GM18867 (cell line): ENCODE data around the gene SEC61G.

Experiments used
- ATAC-seq: cut with Tn5 transposase; IDR thresholded peaks from one replicate; pipeline ENCODE4 v1.9.1; 2021; ENCODE audit warnings: mild to moderate bottlenecking, moderate library complexity; ENCODE audit not compliant: unreplicated experiment

The SEC61G gene

DNA sequence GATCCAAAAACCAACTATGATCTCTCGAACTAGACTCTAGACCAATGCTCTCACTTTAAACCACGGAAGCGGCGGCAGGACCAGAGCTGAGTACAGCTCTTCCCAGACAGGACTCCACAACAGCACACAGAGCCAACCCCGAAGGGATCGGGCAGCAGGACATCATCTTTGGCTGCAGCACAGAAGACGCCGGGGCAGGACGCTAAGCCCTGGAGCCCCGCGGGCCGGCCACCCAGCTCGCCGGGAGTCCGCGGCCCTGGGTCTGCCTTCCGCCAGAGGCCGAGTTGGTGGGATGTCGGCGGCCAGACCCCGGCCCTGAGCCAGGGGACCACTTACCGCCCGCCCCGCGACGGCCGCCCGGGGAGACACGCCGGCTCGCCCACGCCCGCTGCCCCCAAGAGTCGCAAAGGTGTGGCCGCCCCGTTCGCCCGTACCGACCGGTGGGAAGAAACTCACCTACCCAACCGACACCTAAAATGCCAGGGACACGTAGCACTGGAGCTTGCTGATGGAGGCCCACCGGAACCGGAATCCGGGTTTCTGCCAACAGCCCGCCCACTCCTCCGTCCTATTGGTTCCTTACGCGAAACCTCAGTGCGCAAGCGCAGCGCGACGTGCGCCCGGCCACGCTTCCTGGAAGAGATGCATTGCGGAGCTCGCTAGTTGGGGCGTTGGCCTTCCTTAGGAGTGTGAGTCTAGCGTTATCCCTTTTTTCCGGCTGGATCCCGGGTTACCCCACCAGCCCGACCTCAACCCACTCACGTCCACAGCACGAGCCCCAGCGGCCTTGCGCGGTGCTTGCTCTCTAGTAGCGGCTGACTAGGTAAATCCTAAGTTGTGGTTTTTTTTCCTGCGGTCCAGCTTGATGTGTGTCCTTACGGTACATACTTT lies at the start of gene SEC61G:
SEC61G (minus strand) TSS at position 510 of the 891 bp plus-strand sequence. CDS start 1,623 bp downstream, outside the sequence.
- peak; percentile 94 for ATAC-seq

DNA sequence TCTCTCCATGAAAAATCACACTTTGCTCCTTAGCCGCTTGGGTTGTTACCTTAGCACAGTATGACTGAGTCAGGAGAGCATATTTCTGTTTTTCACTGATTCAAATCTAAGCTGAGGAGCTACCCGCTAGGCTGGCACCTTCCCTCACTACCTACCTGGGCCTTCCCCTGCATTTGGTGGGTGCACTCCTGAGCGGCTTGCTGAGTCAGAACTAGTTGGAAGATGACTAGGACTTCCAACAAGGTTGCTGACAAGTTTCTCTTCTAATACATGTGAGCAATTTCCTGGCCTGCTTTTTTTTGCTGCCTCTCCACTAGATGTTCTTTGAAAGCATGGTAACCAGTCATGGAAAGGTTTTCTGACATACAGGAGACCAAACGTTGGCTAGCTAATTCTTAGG lies 43.8 kb upstream of the SEC61G start:
- no peak for ATAC-seq

DNA sequence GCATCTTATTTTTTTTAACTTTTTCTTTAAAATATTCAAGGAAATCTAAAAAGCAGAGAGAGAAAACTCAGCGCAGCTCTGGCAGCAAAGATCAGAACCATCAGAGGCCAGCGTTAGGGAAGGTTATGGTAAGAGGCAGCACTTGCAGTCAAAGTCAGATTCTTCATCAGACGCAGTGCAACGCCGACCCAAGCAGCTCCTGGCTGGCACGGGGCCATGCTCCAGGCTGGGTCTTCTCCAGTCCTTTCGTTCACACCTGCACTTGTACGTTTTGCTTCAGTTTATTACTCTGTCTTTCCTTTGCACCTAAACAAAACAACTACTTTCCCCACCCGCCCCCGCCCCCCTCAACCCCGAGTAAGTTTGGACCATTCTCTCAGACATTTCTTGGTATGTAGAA lies 43.1 kb upstream of the SEC61G start:
- no peak for ATAC-seq

DNA sequence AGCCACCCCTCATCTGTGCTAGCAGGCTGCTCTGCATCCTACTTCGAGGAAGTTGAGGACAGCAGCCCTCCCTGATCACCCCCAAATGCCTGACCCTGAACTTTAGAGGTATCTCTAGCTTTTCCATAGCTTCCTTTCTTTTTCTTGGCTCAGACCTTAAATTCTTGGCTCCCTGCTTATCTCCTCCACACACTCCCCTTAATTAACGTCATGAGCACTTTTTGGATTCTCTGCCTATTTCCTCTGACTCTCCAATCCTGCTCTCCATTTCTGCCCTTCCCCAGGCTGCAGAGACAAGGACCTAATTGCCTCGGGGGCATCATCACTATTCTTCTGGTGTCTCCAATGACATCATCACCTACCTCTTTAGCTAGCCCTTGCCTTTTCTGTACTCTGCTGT lies 40.8 kb upstream of the SEC61G start:
- no peak for ATAC-seq

DNA sequence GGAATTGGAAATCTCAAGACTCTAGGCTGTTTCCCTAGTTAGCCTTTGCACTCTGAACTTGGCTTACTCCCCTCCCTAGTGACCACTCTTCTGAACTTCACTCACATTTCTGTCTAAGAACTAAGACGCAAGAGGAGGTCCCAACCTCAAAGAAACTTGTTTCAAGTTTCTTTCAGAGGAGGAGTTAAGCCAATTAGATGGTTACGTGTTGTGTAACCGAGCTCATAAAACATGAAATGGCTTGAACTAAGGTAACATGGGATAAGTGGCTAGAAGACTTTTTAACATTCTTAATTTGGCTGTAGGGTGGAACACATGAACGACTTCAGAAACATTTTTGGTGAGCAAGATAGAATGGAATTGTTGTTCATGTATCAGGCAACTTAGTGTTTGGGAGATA lies 39.5 kb upstream of the SEC61G start:
- ATAC-seq = no peak

DNA sequence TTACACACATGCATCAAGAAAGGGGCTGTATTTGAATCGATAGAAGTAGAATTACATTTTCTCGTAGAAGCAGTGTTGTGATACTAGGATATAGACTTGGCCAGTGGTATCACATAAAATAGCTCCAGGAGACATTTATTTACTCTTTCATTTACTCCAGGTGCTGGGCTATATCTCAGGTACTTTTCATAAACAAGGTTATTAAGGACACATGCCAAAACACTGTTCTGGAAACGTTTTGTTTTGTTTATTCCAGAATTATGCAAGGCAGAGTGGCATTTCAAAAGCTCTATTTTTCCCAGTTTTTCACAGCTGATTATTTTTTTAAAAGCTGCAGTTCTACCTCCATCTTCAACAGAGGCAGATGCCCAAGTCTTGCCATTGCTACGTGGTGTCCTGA lies 37.8 kb upstream of the SEC61G start:
- ATAC-seq = no peak

DNA sequence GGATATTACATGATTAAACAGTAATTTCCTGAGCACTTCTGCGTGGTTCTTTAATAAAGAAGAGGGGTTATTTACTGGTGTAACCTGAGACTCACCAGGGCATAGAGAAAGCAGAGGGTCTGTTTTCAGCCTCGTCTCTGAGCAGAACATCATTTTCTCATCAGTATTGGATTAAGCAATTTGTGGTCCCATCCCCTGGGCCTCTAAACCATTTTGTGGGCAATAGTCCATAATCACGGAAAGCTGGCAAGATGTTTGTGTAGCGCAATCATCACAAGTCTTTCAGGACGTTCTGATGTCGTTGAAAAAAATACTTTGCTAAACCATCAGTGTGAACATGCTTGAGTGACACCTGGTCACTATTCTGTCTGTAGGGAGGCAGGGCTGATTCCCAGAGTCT lies 37.1 kb upstream of the SEC61G start:
- no peak for ATAC-seq

DNA sequence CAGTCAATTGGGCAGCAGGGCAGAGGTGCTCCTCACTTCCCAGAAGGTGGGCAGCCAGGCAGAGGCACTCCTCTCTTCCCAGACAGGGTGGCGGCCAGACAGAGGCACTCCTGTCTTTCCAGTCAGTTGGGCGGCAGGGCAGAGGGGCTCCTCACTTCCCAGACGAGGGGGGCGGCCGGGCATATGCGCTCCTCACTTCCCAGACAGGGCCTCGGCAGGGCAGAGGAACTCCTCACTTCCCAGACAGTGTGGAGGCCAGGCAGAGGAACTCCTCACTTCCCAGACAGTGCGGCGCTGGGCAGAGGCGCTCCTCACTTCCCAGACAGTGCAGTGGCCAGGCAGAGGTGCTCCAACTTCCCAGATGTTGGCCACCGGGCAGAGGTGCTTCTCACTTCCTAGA lies 33.4 kb upstream of the SEC61G start:
- ATAC-seq = no peak

DNA sequence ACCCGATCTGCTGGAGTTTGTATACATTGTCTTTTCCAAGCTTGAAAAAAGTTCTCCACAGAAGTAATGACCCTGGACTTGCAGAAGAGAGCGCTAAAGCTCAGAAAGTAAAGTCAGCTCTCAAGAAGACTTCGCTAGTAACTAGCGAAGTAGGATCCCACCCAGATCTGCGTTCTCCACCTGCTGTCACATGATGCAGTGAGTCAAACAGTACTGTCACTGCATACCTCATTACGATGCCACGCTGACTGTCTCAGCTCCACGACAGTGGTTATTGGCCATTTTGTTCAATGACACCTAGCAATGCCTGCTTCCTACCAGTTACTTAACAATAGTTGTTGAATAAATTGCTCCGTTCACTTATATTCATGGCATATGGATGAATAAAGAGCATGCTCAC lies 29.7 kb upstream of the SEC61G start:
- ATAC-seq = peak; percentile 80

DNA sequence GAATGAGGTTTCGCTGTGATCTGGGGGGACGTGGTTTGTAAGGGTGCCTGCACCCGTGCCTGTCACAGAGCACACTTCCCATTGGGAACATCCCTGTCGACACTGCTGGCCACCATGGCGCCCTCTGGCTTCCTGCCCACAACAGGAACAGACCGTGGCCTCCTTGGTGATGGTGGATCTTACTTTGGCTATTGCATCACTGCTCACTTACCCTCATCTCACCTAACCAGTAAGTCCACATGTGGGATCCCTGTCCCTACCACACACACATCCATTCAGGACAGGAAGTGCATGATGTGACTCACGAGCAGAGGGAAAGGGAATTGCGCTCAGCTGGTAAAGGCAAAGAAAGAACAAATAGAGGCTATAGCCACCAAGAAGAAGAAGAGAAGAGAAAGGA lies 26.2 kb upstream of the SEC61G start:
- no peak for ATAC-seq

DNA sequence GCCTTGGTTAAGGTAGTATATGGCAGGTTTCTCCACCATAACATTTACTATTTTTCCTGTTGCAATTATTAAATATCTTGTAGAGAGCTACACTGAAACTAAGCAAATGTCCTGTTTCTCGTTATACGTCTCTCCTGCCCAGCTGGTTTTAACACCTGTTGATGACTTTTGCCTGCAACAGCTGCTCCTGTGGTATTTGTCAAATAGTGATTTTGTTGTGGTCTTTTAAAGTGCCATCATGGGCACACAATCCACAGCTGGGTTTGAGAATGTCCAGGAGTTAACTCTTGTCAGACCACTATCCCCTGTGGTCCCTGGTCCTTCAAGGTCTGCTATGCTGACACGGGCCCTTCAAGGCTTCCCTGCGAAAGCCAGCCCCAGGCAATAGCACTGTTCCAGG lies 24.9 kb upstream of the SEC61G start:
- peak; percentile 63 for ATAC-seq

DNA sequence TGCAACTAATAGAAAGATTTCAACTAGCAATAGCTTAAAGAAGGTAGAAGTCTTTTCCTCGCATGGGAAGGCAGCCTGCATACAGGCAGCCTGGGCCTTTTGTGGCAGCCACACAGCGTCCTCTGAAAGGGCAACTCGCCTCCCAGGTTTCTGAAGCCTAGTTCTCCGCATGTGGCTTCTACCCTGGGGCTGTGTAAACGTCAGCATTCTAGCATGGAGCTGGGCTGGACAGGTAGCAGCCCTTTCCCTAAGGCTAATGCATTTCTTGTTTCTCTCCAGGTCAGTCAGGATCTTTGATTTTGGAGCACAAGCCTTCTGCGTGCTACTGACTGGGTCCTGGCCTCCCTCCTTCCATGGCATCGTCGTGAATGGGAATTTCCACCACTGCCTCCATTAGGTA lies 23.8 kb upstream of the SEC61G start:
- ATAC-seq = no peak

DNA sequence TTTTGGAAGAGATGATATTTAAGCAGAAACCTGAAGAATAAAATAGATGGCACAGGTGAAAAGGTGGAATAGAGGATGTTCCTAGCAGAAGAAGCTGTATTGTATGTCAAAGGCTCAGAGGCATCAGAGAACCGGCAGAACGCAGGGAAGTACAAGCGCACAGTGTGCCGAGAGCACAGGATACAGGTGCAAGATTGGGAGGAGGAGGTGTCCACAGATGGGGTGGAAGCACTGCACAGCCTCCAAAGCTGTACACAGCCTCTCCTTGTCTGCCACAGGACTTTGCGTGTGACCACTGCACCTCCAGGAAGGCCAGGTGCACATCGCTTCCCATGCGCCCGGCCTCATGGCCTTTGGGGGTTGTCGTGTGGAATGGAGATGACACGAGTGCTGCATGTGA lies 23.3 kb upstream of the SEC61G start:
- no peak for ATAC-seq

DNA sequence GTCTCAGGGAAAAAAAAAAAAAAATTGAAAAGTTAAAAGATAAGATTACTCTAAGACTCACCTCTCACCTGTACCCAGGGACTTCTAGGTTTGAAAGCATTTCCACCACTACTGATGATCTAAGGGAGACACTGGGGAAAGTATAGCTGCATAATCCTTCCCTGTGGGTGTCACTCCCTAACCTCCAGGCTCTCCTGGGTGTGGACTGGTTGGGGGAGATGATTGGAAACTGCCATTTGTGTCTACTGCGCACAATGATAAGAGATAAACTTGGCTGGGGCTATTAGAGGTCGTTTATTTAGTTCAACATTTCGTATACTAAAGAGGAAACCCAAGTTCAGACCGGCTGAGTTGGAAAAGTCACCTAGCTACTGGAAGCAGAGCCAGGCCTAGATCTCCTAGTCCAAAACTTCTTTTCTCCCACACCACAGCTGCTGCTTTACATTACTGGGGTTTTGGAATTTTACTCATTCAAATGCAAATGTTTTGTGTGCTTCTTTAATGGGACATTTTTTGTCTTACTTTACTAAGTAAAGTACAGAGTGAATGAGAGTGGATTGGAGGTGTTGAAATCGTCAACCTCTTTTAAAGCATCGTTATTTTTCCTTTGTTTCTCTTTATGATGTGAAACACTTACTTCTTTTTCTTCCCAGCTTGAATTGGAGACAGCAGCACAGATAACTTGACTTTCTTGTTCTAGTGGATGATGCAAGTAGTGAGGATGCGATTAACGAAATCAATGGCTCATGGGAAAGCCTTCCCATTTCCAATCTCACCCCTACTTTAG lies 22.3 kb upstream of the SEC61G start:
- ATAC-seq = no peak

DNA sequence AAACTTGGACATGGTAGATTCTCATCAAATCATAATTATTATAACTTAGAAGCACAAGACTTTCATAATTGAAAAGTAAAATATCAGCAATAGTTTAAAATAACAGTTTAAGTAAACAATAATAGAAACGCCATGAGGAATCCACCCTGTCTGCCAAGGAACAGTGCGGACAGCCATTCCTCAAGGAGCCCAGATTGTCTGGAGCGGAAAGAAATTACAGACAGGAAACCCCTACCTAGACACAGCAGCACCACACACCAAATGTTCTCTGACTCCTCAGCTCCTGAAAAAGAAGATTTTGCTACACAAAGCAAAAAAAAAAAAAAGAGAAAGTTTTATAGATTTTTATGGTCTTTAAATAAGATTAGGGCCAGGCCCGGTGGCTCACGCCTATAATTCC lies 21.5 kb upstream of the SEC61G start:
- ATAC-seq = no peak

DNA sequence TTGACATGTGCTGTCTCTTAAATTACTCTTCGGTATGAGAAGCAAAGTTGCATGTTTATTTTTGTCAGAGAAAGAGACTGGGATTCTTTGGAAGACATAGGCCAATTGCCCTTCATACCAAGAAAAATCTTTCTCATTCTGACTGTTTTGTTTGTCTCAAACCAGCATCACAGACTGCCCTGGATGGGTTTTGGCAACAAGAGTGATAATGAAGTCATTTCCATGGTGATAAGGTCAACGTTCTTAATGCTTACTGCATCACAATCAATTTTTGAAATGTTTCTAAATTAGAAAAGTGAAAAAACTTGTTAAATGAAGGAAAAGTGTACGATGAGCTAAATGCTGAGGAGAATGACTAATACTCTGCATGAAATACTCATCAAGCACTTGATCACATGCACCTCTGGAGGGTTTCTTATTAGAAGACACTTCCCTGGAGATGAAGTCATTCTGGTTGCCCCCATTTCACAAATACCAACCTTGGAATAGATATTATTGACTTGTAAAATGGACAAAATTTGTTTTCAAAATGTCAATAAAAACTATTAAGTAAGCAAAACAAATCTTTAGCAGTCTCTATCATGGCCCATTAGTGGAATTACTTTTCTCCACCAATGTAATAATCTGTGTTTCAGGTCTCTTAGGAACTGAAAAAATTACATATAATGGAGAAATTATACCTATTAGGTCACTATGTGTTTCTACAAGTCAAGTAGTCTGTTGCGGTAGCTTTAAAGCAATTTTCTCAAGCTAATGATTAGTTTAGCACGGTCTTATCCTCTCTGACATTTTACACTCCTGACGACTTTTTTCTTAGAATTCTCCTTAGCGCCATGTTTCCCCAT lies 19.9 kb upstream of the SEC61G start:
- no peak for ATAC-seq

DNA sequence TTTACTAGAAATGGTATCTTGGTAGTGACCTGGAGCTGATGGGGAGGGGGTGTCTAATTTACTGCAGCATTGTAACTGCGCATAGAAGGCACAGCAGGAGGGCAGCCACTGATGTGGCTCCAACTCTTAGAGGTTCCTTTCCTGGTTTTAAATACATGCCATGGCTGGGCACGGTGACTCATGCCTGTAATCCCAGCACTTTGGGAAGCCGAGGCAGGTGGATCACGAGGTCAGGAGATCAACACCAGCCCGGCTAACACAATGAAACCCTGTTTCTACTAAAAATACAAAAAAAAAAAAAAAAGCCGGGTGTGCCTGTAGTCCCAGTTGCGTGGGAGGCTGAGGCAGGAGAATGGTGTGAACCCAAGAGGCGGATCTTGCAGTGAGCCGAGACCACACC lies 19.2 kb upstream of the SEC61G start:
- ATAC-seq = no peak

DNA sequence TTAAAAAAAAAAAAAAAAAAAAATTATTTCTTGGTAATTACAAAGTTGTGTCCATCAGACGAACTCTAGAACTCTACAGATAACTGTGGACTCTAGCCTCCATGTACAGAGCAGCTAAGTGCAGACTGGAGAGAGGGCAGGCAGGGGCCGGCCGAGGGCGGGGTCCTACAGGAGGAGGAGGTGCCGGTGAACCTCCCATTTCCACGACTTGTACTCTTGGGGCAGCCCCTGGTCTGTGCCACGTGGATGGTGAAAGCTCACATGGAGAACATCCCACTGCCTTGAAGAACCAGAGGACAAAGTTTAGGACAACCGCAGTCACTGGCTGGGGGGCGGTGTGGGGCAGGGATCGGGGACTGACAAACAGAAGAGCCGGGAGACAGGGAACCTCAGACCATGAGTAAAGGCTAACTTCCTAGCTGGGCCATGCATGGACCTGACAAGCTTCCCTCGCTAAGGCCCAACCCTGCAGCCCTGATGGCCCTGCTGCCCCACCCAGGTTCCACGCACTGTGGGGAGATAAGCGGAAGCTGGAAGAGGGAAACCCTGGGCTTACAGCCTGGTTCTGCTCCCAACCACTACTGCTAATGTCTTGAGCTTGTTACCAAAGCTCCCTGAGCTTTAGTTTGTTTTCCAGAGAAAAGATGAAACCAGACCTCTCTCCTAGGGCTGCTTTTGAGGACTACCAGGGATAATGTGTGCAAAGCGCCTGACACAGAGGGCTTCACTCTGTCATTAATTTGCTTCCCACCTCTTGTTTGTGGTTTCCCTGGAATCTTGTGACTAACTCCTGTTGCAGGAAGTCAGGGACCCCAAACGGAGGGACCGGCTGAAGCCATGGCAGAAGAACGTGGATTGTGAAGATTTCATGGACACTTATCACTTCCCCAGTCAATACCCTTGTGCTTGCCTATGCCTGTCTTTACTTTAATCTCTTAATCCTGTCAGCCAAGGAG lies 16.1 kb upstream of the SEC61G start:
- no peak for ATAC-seq

DNA sequence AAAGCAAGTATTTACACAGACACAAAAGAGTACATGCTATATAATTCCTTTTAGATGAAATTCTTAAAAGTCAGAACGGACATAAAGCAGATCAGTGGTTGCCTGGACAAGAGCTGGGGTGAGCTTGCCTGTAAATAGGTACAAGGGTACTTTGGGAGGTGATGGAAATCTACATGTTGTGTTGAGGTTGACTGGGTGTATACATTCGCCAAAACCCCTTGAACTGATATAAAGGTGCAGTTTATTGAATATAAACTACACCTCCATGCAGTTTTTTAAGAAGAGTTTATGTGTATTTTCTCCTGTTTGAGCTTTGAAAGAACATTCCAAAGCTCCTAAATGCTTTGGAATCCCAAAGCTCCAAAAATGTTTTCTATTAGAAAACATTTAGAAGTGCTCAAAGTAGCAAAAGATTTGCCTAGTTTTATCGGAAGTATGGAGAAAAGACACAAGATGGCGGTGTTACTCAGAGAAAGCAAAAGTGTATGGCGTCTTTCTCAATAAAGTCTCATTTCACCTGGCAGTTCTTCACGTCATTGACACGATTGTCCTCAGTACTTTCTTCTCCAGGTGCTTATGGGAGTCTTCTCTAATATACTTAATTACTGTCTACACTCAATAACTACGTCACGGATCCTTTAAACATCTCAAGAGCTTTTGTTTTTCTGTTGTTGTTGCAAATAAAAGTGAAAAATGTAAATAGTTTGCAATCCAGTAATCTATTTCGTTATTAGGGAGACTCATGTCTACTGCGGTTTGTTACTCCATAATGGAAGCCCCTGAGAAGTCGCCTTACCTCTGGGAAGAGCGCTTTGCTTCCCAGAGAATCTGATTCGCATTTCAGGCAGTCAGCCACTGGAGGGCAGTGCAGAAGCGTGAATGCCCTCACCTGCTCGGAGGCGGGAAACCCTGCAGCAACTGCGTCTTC lies 14.7 kb upstream of the SEC61G start:
- peak; percentile 85 for ATAC-seq
